GF-D8 (cell line): Measurements from ENCODE around the gene R3HDM1.
"Not testable (repeated sequence)": the region's sequence is repeated elsewhere in the genome, so short reads cannot be mapped to it uniquely, and the experiment has no call there.

ENCODE experiments used
- DNase-seq: peaks from one replicate; lab custom pipeline; 2025; lab: John Stamatoyannopoulos, UW

Gene R3HDM1

DNA sequence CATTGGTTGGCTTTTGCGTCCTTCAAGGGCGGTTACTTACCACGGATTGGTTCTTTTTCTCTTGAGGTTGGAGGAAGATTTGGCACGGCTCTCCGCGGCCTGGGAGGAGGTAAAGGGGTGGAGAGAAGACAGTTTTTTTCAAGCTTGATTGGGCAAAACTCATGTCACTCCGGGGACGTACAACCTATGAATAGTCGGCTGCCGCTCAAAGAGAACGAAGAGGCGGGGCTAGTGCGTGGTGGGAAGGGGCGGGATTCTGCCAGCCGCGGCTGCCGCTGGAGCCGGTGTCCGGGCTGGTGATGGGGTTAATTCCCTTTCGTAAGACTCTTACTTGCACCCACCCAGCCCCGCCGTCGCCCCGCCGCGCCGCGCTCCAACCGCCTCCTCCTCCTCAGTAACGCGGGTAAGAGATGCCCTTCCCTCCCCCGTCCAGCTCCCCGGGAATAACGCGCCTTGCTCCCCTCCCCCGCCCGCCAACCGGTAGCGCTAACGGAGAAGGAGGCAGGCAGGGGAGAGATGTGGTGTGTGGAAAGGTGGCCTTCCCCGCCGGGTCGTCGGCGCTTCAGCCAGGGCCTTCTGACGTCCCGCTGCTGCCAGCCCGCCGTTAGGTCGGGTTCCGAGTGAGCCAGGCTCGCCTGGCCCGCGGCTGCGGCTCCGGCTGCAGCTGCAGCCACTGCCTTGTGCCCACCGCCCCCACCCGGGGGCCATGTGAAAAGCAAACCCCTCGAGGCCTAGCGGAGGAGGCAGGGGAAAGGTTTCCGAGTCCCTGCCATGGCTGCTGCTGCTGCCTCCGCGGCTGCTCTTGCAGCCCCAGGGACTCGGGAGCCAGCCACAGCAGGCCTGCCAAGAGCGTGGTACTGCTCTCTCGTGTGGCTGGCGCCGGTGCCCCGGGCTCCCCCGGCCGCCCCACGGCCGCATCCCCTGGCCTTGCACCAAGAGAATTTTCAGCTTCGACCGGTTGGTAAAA lies at the start of gene R3HDM1:
Gene R3HDM1 (plus strand): TSS at position 254 of the 967 bp plus-strand sequence. CDS start 73,362 bp downstream, outside the sequence.
- DNase-seq: peak; percentile 99

GRCh38 chr2:135485441-135485840 lies 45.8 kb upstream of the R3HDM1 start:
- no peak for DNase-seq

DNA sequence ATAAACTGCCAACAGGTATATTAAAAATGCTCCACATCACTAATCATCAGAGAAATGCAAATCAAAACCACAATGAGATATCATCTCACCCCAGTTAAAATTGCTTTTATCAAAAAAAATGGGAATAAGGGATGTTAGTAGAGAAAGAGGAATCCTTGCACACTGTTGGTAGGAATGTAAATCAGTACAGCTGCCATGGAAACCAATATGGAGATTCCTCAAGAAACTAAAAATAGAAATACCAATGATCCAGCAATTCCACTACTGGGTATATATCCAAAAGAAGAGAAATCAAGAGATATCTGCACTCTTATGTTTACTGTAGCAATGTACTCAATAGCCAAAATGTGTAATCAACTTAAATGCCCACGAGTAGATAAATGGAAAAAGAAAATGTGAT lies 40.9 kb upstream of the R3HDM1 start:
- DNase-seq: no peak

DNA sequence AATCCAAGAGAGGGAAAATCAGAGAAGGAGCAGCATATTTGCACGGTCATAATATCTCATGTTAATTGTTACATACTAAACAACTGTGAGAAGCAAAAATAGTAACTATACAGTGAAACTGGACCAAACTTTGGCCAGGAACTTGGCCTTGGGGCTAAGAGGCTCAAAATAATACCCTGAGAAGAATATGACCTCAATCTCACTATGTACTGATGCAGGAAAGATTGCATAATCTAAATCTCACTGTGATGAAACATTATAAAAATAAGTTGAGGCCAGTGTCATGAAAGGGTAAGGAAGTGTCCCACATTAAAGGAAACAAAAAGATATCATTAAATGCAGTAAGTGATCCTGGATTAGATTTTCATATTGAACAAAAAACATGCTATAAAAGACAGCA lies 36.8 kb upstream of the R3HDM1 start:
- DNase-seq: no peak

GRCh38 chr2:135494917-135495316 lies 36.4 kb upstream of the R3HDM1 start:
- no peak for DNase-seq

DNA sequence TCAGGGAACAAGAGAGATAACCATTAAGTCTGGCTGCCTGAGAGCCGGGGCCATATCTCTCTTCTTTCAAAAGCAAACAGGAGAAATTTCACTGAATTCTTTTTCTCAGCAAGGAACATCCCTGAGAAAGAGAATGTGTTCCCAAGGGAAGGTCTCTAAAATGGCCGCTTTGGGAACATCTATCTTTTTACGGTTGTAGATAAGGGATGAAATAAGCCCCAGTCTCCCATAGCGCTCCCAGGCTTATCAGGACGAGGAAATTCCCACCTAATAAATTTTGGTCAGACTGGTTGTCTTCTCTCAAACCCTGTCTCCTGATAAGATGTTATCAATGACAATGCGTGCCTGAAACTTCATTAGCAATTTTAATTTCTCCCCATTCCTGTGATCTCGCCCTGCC lies 32.7 kb upstream of the R3HDM1 start:
- DNase-seq: not testable (repeated sequence)

DNA sequence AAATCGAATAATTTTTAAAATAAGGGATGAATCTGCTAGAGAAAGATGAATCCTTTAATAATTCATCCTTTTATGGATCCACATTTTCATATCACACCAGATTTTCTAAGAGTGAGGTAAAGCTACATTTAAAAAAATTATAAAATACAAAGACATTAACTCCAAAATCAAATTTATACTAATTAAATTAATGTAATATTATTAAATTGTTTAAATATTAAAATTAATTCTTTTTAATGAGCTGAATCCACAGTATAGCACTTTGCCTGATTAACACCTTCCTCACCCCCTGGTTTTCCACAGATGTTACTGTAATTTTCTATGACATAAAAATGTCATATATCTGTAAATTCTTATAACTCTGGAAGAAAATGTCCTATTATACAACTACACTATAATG lies 26.5 kb upstream of the R3HDM1 start:
- DNase-seq: no peak

DNA sequence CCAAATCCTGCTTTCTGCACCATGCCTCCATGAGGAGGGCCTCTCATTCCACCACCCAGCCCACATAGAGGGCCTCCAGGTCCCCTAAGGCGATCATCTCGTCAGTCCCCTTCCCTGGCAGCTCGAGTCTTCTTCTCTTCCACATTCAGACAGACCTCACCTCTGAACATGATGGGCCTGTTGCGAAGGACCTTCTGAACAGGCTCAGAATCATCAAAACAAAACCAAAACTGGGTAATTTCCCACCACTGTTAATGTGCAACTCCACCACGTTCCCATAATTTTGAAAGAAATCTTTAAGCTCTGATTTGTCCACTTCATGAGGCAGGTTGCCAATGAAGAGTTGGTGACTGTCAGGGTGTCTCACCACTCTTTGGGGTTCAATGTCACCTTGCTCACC lies 20.7 kb upstream of the R3HDM1 start:
- no peak for DNase-seq

GRCh38 chr2:135512099-135512498 lies 19.2 kb upstream of the R3HDM1 start:
- DNase-seq: no peak

DNA sequence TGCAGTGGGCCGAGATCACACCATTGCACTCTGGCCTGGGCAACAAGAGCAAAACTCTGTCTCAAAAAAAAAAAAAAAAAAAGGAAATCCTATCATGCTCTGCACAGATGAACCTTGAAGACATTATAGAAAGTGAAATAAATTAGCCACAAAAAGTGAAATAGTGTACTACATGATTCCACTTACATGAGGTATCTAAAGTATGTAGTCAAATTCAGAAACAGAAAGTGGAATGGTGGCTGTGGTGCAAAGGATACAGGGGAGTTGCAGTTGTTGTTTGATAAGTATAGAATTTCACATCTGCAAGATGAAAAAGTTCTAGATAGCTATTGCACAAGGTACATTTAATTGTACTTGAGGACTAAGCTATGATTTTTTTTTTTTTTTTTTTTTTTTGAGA lies 5.5 kb upstream of the R3HDM1 start:
- no peak for DNase-seq

GRCh38 chr2:135528006-135528405 lies 3.3 kb upstream of the R3HDM1 start:
- DNase-seq: no peak

DNA sequence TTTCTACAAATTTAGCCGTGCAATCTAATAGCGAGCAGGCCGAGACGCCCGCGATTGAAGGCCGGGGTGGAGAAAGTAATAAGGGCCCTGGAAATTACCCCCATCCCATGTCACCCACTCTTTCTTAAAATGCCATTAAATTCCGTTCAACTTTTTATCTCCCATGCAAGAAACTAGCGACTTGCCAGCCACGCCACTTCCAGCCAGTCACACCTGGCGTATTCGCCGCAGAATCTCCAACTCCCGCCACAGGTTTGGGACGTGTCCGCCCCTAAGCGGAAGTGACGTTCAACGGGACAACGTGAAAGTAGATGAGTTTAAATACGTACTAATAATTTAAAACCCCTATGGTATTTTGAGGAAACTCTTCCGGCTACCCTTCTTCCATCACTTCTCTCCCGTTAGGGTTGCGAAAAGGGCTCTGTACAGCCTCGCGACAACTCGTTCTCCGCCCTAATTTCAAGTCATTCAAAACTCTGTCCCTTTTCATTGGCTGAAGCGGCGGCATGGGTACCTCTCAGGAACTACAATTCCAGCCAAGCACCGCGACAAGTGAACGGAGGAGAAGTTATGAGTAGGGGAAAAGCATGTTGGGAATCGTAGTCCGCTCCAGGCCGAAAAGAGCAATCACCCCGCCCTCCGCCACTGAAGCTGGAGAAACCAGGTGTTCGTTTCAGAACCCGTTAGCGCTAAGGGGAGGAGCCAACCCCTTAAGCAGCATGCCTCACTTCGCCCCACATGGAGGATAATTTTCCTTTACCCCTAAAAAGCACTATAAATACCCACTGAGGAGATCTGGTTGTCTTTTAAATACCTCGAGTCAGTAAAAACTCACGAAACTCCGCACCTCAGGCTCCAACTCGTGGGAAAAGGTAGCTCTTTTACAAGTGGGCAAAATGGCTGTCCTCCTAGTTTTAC lies 712 bp upstream of the R3HDM1 start, which contains the start of gene ZRANB3:
Gene ZRANB3 (minus strand): TSS at position 906 of the 918 bp plus-strand sequence.
- DNase-seq: peak; percentile 97

DNA sequence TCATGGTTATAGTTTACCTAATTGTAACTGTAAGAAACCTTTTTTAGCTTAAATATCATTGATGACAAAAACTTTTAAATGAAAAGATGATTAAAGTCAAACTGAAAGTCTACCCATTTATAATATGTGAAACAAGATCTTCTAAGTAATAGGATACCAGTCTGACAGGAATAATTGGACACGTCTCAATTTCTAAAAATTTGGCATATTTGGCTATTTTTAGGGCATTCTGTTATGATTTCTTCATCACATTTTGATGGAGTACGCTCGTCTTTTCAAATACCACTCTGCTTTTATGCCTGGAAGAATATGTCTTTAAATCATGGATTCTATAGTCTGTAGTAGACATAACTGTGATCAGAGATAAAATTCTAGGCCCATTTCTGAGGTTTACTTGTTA lies 1.3 kb downstream of the R3HDM1 start:
- no peak for DNase-seq

DNA sequence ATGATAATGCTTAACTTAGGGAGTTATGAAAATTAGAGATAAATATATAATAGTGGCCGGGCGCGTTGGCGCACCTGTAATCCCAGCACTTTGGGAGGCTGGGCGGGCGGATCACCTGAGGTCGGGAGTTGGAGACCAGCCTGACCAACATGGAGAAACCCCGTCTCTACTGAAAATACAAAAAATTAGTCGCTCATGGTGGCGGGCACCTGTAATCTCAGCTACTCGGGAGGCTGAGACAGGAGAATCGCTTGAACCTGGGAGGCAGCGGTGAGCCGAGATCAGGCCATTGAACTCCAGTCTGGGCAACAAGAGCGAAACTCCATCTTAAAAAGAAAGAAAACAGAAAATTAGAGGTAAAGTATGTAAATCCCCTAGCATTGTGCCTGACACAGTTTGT lies 2.3 kb downstream of the R3HDM1 start:
- not testable (repeated sequence) for DNase-seq

DNA sequence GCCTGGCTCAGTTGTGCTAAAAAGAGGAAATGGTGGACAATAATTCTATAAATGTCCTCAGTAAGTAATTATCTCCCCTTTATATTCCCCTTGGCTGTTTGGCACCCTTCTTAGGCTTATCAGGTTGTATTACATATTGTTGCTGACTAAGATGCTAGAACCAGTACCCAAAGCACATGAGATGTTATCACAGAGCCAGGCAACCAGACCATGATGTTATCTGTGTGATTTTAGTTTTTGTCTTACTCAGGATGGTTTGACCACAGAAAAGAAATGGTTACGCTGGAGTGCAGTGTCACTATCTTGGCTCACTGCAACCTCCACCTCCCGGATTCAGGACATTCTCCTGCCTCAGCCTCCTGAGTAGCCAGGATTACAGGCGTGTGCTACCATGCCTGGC lies 15.2 kb downstream of the R3HDM1 start:
- no peak for DNase-seq

DNA sequence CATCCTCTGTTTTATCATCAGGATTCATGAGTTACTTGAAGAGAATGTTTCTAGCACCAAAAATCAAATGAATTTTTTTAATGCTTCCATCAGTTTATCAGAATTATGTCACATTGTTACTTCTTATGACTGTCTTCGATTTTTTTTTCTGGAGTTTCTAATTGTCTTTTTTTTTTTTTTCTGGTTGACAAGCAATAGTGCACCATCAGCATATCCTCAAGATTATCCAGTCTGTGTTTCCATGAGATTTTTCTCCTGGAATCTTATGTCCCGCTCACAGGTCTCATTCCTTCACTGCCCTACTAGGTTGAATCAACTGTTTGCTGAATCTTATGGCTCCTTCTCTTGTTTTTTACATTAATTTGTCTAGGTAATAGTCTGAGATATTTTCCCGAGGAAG lies 16.0 kb downstream of the R3HDM1 start:
- DNase-seq: no peak

DNA sequence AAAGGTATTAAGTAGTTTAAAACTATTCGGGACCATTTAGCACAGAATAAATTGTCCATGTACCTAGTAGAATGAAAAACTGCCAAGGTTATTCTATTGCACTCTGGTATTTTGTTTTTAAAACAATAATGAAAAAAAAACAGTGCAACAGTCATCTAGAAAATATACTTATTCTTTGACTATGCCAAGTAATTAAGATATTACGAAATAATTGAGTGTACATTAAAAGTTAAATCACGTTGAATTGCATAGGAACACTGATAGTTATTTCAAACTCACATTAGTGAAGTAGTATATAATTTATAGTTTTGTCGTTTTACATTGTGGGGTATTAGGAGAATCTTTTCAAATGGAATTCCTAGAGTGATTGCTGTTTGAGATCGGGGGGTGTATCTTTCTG lies 20.1 kb downstream of the R3HDM1 start:
- no peak for DNase-seq

DNA sequence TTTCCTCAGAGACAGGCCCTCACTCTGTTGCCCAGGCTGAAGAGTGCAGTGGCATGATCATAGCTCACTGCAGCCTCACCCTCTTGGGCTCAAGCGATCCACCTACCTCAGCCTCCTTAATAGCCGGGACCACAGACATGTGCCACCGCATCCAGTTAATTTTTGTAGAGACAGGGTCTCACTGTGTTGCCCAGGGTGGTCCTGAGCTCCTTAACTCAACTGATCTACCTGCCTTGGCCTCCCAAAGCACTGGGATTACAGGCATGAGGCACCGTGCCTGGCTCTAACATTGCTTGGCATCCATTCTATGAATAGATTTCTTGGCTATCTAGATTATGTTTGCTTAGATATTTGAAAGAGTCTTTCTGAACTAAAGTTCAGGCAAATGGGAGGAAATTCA lies 21.6 kb downstream of the R3HDM1 start:
- DNase-seq: no peak

- DNase-seq: no peak
These were observed 24.0 kb downstream of the R3HDM1 start for GRCh38 chr2:135555311-135555710.

- DNase-seq: no peak
These were observed 26.2 kb downstream of the R3HDM1 start for GRCh38 chr2:135557530-135557929.

GRCh38 chr2:135561925-135562324 lies 30.6 kb downstream of the R3HDM1 start:
- DNase-seq: no peak

- no peak for DNase-seq
These were observed 32.5 kb downstream of the R3HDM1 start for GRCh38 chr2:135563793-135564192.

DNA sequence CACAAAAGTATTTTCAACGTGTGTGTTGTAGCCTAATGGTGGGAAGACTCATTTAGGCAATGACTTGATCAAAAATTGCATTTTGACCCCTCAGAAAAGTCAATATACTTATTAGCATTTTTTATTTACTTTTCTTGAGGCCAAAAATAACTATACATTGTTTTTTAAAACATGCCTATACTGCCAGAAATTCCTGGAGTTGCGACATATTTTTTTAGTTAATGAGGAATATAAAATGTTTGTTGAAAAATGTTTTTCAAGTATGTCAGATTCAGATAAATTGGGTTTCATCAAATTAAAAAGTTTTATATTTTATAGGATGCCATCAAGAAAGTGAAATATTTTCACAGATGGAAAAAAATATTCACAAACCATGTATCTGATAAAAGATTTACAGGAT lies 39.6 kb downstream of the R3HDM1 start:
- DNase-seq: no peak
